ENCODE results near the gene MRPL49. TPM values are rescaled to one million over a fixed set of nuclear protein-coding genes. Genes with fewer than 3 reads are reported as not detected.

Gene MRPL49
- total RNA-seq, 1 donor from 2014 or later, result 45.1 TPM

- Histone ChIP-seq H3K27me3 (ENCODE audit: insufficient read depth, low read length) (no peaks in the 10 kb centered on the region), H3K9me3 (ENCODE audit: insufficient read depth, low read depth, low read length) (no peaks in the 10 kb centered on the region), H3K27ac (ENCODE audit: low read depth, low read length) (no peak overlapping the region), H4K20me1 (ENCODE audit: insufficient read depth, low read length) (peaks cover 44% of the 10 kb centered on the region), H2AFZ (ENCODE audit: low read depth, low read length) (no peak overlapping the region), H3K4me2 (ENCODE audit: low read length) (no peak overlapping the region), H3K9ac (ENCODE audit: low read length) (no peak overlapping the region), H3K4me1 (ENCODE audit: insufficient read depth, low read length) (peaks cover 21% of the 10 kb centered on the region), H3K36me3 (ENCODE audit: insufficient read depth, low read length) (no peaks in the 10 kb centered on the region), H3K79me2 (ENCODE audit: insufficient read depth, low read length) (peaks cover 23% of the 10 kb centered on the region), H3K4me3 (ENCODE audit: insufficient read depth, low read depth, low read length) (no peak overlapping the region)
- no peaks in the 10 kb centered on the region for H3K9me3 Mint-ChIP-seq (ENCODE audit: unreplicated experiment)
- no peaks in the 10 kb centered on the region for H3K27me3 Mint-ChIP-seq (ENCODE audit: low read depth, unreplicated experiment)
- peaks cover 3% of the 10 kb centered on the region for H3K4me1 Mint-ChIP-seq (ENCODE audit: low read depth, unreplicated experiment)
- H3K36me3 Mint-ChIP-seq (ENCODE audit: low read depth, unreplicated experiment), result peaks cover 5% of the 10 kb centered on the region
- H3K4me3 Mint-ChIP-seq (ENCODE audit: unreplicated experiment), result no peak overlapping the region
- no peak for FAIRE-seq
- no peak for DNase-seq (ENCODE audit: low read depth)
- no peak for TF ChIP-seq EZH2 (IDR thresholded peaks at IDR 0.05; ENCODE audit: insufficient read depth, low read length)
- TF ChIP-seq CTCF (IDR thresholded peaks at IDR 0.05; ENCODE audit: insufficient read depth, low read depth, low read length), result no peak
- no peak overlapping the region for H3K27ac Mint-ChIP-seq (ENCODE audit: unreplicated experiment)
Measured at GRCh38 chr11:65108469-65109123, 13.5 kb upstream of the MRPL49 start.

GRCh38 chr11:65109231-65110198, 12.6 kb upstream of the MRPL49 start:
- Histone ChIP-seq H4K20me1 (ENCODE audit: insufficient read depth, low read length) (peaks cover 38% of the 10 kb centered on the region), H2AFZ (ENCODE audit: low read depth, low read length) (no peak overlapping the region), H3K4me1 (ENCODE audit: insufficient read depth, low read length) (peaks cover 21% of the 10 kb centered on the region), H3K79me2 (ENCODE audit: insufficient read depth, low read length) (peaks cover 15% of the 10 kb centered on the region), H3K27ac (ENCODE audit: low read depth, low read length) (no peak overlapping the region), H3K36me3 (ENCODE audit: insufficient read depth, low read length) (no peaks in the 10 kb centered on the region), H3K9ac (ENCODE audit: low read length) (no peak overlapping the region), H3K4me3 (ENCODE audit: insufficient read depth, low read depth, low read length) (no peak overlapping the region), H3K9me3 (ENCODE audit: insufficient read depth, low read depth, low read length) (no peaks in the 10 kb centered on the region), H3K27me3 (ENCODE audit: insufficient read depth, low read length) (no peaks in the 10 kb centered on the region), H3K4me2 (ENCODE audit: low read length) (no peak overlapping the region)
- Mint-ChIP-seq H3K4me3 (ENCODE audit: unreplicated experiment) (no peak overlapping the region), H3K36me3 (ENCODE audit: low read depth, unreplicated experiment) (peaks cover 8% of the 10 kb centered on the region), H3K9me3 (ENCODE audit: unreplicated experiment) (no peaks in the 10 kb centered on the region), H3K27ac (ENCODE audit: unreplicated experiment) (no peak overlapping the region), H3K4me1 (ENCODE audit: low read depth, unreplicated experiment) (peaks cover 4% of the 10 kb centered on the region), H3K27me3 (ENCODE audit: low read depth, unreplicated experiment) (no peaks in the 10 kb centered on the region)
- FAIRE-seq (no peak), DNase-seq (ENCODE audit: low read depth) (no peak)
- TF ChIP-seq CTCF (IDR thresholded peaks at IDR 0.05; ENCODE audit: insufficient read depth, low read depth, low read length) (no peak), EZH2 (IDR thresholded peaks at IDR 0.05; ENCODE audit: insufficient read depth, low read length) (no peak)

Measured in astrocyte (in vitro differentiated cells and primary cell).